Uterus (tissue), 4 donors: ENCODE data around the gene MRPL36. TPM values are rescaled to one million over a fixed set of nuclear protein-coding genes. Genes with fewer than 3 reads are reported as not detected.

Source experiments
- DNase-seq, 2 donors: peaks; one replicate each; pipeline ENCODE4 v3.0.0-alpha.2; 2019 to 2020
- H3K27ac ChIP-seq, 2 donors: fragments of 200-600 bp; sonication (generic); 1 replicate in 1 of 2; 2 replicates in 1 of 2; pipeline ENCODE4 v1.5.1; 2016 to 2018
- H3K27me3 ChIP-seq, 2 donors: fragments of 200-600 bp; sonication (generic); one replicate each; pipeline ENCODE4 v1.5.1; 2018 to 2019; ENCODE audit warnings: control low read depth in 1 of 2
- H3K36me3 ChIP-seq, 2 donors: fragments of 200-600 bp; sonication (generic); one replicate each; pipeline ENCODE4 v1.5.1; 2019; ENCODE audit warnings: control low read depth in 1 of 2
- H3K4me1 ChIP-seq, 2 donors: fragments of 200-600 bp; sonication (generic); one replicate each; pipeline ENCODE4 v1.5.1; 2018 to 2019; ENCODE audit warnings: control low read depth in 1 of 2
- H3K4me3 ChIP-seq, 2 donors: fragments of 200-600 bp; sonication (generic); 1 replicate in 1 of 2; 2 replicates in 1 of 2; pipeline ENCODE4 v1.5.1; 2018 to 2019; ENCODE audit warnings: mild to moderate bottlenecking in 1 of 2
- H3K9me3 ChIP-seq, 2 donors: fragments of 200-600 bp; sonication (generic); one replicate each; pipeline ENCODE4 v1.5.1; 2019; ENCODE audit warnings: control low read depth in 1 of 2
- POLR2A ChIP-seq, 2 donors: fragments of 450-650 bp; IDR thresholded peaks; one replicate each; pipeline ENCODE4 v1.6.1; 2016; ENCODE audit warnings: antibody characterized with exemption in 2 of 2, mild to moderate bottlenecking in 1 of 2, moderate library complexity in 1 of 2
- intact Hi-C: fragments of 100-400 bp; cut with DNase I; formaldehyde crosslinking; loops from one replicate; pipeline ENCODE4 v1.15.1; 2023; ENCODE audit warnings: low total_unique reads
- total RNA-seq, 4 donors: library from RNA; depleted of rRNA in 3 of 4; stranded (reverse); fragments of >200 nt in 3 of 4; gene quantifications; one replicate each; pipeline versions ENCODE4 v1.1.0 to v1.2.4, GENCODE V29; 2014 to 2023
- TF ChIP-seq, protein P1 (sequence below), 4 experiments: fragments of 200-600 bp in 2 of 4; fragments of 450-650 bp in 2 of 4; sonication (generic) in 2 of 4; IDR thresholded peaks; one replicate each; pipeline ENCODE4 v1.5.1; 2016 to 2019; ENCODE audit warnings: antibody characterized with exemption in 4 of 4, mild to moderate bottlenecking in 2 of 4, moderate library complexity in 1 of 4
- donor health status: DM: yes; HTN: yes; CAD: no.

MRPL36 gene
- total RNA-seq, 4 donors from 2014 or later: 14.4 to 107 (median 31.6) TPM

- no peak for DNase-seq
- Histone ChIP-seq H3K27me3 (no peaks in the 10 kb centered on the region), H3K4me3 (no peak overlapping the region), H3K4me1 (no peaks in the 10 kb centered on the region), H3K36me3 (no peaks in the 10 kb centered on the region), H3K9me3 (no peaks in the 10 kb centered on the region), H3K27ac (no peak overlapping the region)
- intact Hi-C loops: no loop called here
- no peak for TF ChIP-seq POLR2A (IDR thresholded peaks at IDR 0.05)
- TF ChIP-seq, protein P1, sequence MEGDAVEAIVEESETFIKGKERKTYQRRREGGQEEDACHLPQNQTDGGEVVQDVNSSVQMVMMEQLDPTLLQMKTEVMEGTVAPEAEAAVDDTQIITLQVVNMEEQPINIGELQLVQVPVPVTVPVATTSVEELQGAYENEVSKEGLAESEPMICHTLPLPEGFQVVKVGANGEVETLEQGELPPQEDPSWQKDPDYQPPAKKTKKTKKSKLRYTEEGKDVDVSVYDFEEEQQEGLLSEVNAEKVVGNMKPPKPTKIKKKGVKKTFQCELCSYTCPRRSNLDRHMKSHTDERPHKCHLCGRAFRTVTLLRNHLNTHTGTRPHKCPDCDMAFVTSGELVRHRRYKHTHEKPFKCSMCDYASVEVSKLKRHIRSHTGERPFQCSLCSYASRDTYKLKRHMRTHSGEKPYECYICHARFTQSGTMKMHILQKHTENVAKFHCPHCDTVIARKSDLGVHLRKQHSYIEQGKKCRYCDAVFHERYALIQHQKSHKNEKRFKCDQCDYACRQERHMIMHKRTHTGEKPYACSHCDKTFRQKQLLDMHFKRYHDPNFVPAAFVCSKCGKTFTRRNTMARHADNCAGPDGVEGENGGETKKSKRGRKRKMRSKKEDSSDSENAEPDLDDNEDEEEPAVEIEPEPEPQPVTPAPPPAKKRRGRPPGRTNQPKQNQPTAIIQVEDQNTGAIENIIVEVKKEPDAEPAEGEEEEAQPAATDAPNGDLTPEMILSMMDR (IDR thresholded peaks at IDR 0.05): no peak
Measured at GRCh38 chr5:1797103-1797800, 2.4 kb downstream of the MRPL36 start.

GRCh38 chr5:1796371-1797102, 3.1 kb downstream of the MRPL36 start:
- Histone ChIP-seq H3K9me3 (no peaks in the 10 kb centered on the region), H3K27me3 (no peaks in the 10 kb centered on the region), H3K36me3 (no peaks in the 10 kb centered on the region), H3K27ac (no peak overlapping the region), H3K4me3 (no peak overlapping the region), H3K4me1 (no peaks in the 10 kb centered on the region)
- TF ChIP-seq POLR2A (IDR thresholded peaks at IDR 0.05): no peak
- TF ChIP-seq, protein P1 (IDR thresholded peaks at IDR 0.05): no peak
- intact Hi-C loops: no loop called here
- no peak for DNase-seq

GRCh38 chr5:1795931-1796330, 3.7 kb downstream of the MRPL36 start:
- Histone ChIP-seq H3K4me1 (no peaks in the 10 kb centered on the region), H3K4me3 (no peak overlapping the region), H3K36me3 (no peaks in the 10 kb centered on the region), H3K9me3 (no peaks in the 10 kb centered on the region), H3K27ac (no peak overlapping the region), H3K27me3 (no peaks in the 10 kb centered on the region)
- intact Hi-C loops: no loop called here
- DNase-seq: no peak
- TF ChIP-seq, protein P1 (IDR thresholded peaks at IDR 0.05): no peak
- TF ChIP-seq POLR2A (IDR thresholded peaks at IDR 0.05): no peak

GRCh38 chr5:1795506-1795905, 4.1 kb downstream of the MRPL36 start:
- Histone ChIP-seq H3K9me3 (no peaks in the 10 kb centered on the region), H3K4me3 (no peak overlapping the region), H3K36me3 (no peaks in the 10 kb centered on the region), H3K27ac (no peak overlapping the region), H3K4me1 (no peaks in the 10 kb centered on the region), H3K27me3 (no peaks in the 10 kb centered on the region)
- TF ChIP-seq, protein P1 (IDR thresholded peaks at IDR 0.05): no peak
- TF ChIP-seq POLR2A (IDR thresholded peaks at IDR 0.05): no peak
- DNase-seq: no peak
- intact Hi-C loops: no loop called here

- no peak for DNase-seq
- Histone ChIP-seq H3K4me1 (no peaks in the 10 kb centered on the region), H3K4me3 (no peak overlapping the region), H3K9me3 (no peaks in the 10 kb centered on the region), H3K27ac (no peak overlapping the region), H3K36me3 (no peaks in the 10 kb centered on the region), H3K27me3 (no peaks in the 10 kb centered on the region)
- intact Hi-C loops: no loop called here
- TF ChIP-seq, protein P1 (IDR thresholded peaks at IDR 0.05): no peak
- TF ChIP-seq POLR2A (IDR thresholded peaks at IDR 0.05): no peak
Measured at GRCh38 chr5:1794901-1795290, 4.7 kb downstream of the MRPL36 start.
